ENCODE results near the gene GPC6. TPM values are rescaled to one million over a fixed set of nuclear protein-coding genes. Genes with fewer than 3 reads are reported as not detected.

The GPC6 gene
- total and polyA plus RNA-seq, 2 experiments from 2014 or later = 14.4 to 43.3 TPM

DNA sequence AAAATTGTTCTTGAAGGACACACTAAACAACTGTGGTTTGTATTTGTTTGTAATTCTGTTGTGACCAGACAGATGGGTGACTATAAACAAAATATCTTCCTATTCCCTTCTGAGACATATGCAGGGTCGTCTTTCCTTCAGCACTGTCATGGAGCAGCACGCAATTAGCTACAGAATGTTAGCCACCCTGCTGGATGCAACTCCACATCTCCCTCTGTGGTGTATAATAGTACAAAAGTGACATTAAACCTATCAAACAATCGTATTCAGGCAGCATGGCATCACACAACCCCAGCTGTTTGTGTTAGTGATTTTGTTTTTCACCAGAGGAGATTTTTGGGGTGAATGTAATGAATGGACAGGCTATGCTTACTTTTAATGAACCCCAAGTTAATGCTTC is 146.2 kb downstream of the GPC6 start:
- no peak for DNase-seq (ENCODE audit: low read depth in 1 of 2, low spot score in 1 of 2)
- no peak for TF ChIP-seq CTCF (IDR thresholded peaks at IDR 0.05; ENCODE audit: low read depth, low read length)
- H3K27me3 ChIP-seq = no peaks in the 10 kb centered on the region
- no peaks in the 10 kb centered on the region for H3K9me3 ChIP-seq (ENCODE audit: low read depth)
- H3K36me3 ChIP-seq = no peaks in the 10 kb centered on the region
- no peaks in the 10 kb centered on the region for H3K4me1 ChIP-seq (ENCODE audit: low read depth)
- no peak overlapping the region for H3K4me3 ChIP-seq
- H3K27ac ChIP-seq = no peak overlapping the region

- Histone ChIP-seq H3K27ac (no peak overlapping the region), H3K4me3 (no peak overlapping the region), H3K36me3 (no peaks in the 10 kb centered on the region), H3K4me1 (ENCODE audit: low read depth) (no peaks in the 10 kb centered on the region), H3K9me3 (ENCODE audit: low read depth) (no peaks in the 10 kb centered on the region), H3K27me3 (no peaks in the 10 kb centered on the region)
- no peak for TF ChIP-seq CTCF (IDR thresholded peaks at IDR 0.05; ENCODE audit: low read depth, low read length)
- no peak for DNase-seq (ENCODE audit: low read depth in 1 of 2, low spot score in 1 of 2)
Measured at GRCh38 chr13:93375491-93375890, 148.9 kb downstream of the GPC6 start.

GRCh38 chr13:93377196-93377595 is 150.6 kb downstream of the GPC6 start:
- Histone ChIP-seq H3K27ac (no peak overlapping the region), H3K4me3 (no peak overlapping the region), H3K4me1 (ENCODE audit: low read depth) (no peaks in the 10 kb centered on the region), H3K9me3 (ENCODE audit: low read depth) (no peaks in the 10 kb centered on the region), H3K27me3 (no peaks in the 10 kb centered on the region), H3K36me3 (no peaks in the 10 kb centered on the region)
- no peak for TF ChIP-seq CTCF (IDR thresholded peaks at IDR 0.05; ENCODE audit: low read depth, low read length)
- DNase-seq (ENCODE audit: low read depth in 1 of 2, low spot score in 1 of 2) = peak in 1 of 2 donors; percentile 29

DNA sequence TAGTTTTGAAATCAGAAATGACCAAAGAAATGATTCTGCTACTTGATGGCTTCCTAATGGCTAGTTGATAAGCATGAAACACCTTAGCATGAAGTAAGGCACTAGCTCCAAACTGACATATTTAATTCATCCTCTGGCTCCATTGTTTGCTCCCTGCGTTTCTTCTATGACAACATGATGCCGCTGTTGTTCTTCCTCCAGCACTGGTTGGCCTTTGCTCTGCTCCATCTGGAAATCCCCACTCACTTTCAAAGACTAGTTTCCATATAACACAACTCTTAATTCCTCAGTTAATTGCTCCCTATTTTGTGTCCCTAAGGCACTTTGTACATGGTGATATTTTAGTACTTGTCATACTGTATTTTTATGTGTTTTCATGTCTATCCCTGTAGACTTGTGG is 151.6 kb downstream of the GPC6 start:
- DNase-seq (ENCODE audit: low read depth in 1 of 2, low spot score in 1 of 2) = no peak
- H3K4me3 ChIP-seq = no peak overlapping the region
- TF ChIP-seq CTCF (IDR thresholded peaks at IDR 0.05; ENCODE audit: low read depth, low read length) = no peak
- H3K36me3 ChIP-seq = no peaks in the 10 kb centered on the region
- H3K9me3 ChIP-seq (ENCODE audit: low read depth) = no peaks in the 10 kb centered on the region
- no peak overlapping the region for H3K27ac ChIP-seq
- H3K27me3 ChIP-seq = no peaks in the 10 kb centered on the region
- H3K4me1 ChIP-seq (ENCODE audit: low read depth) = no peaks in the 10 kb centered on the region

DNA sequence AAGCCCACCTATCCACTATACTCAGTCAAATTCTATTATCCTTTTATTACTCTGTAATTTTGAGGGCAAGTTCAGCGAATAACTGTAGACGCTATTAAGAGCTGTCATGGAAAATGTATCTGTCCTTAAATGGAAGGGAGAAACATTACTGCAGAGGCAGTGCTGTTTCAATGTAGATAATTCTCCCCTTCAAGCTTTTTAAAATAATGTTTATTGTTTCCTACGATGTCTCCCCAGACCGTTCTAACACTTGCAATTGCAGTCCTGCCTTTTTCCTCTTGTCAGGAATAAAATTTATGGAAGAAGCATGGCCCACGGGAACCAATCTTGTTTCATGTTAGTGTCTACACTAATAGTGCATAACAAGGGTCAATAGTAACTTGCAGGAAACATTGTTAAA is 159.5 kb downstream of the GPC6 start:
- Histone ChIP-seq H3K4me3 (no peak overlapping the region), H3K36me3 (no peaks in the 10 kb centered on the region), H3K27me3 (no peaks in the 10 kb centered on the region), H3K4me1 (ENCODE audit: low read depth) (no peaks in the 10 kb centered on the region), H3K27ac (no peak overlapping the region), H3K9me3 (ENCODE audit: low read depth) (peaks cover 2% of the 10 kb centered on the region)
- DNase-seq (ENCODE audit: low read depth in 1 of 2, low spot score in 1 of 2) = no peak
- TF ChIP-seq CTCF (IDR thresholded peaks at IDR 0.05; ENCODE audit: low read depth, low read length) = no peak

- no peaks in the 10 kb centered on the region for H3K27me3 ChIP-seq
- H3K27ac ChIP-seq = no peak overlapping the region
- no peaks in the 10 kb centered on the region for H3K4me1 ChIP-seq (ENCODE audit: low read depth)
- peaks cover 2% of the 10 kb centered on the region for H3K9me3 ChIP-seq (ENCODE audit: low read depth)
- H3K4me3 ChIP-seq = no peak overlapping the region
- TF ChIP-seq CTCF (IDR thresholded peaks at IDR 0.05; ENCODE audit: low read depth, low read length) = no peak
- peak in 1 of 2 donors; percentile 65 for DNase-seq (ENCODE audit: low read depth in 1 of 2, low spot score in 1 of 2)
- H3K36me3 ChIP-seq = no peaks in the 10 kb centered on the region
Measured at GRCh38 chr13:93388701-93389100, 162.1 kb downstream of the GPC6 start.
